Activated effector memory CD4-positive, alpha-beta T cell treated with anti-CD3 and anti-CD28 coated beads, Interleukin-2, amount 50 U/mL, for 16 hours (primary cell): ENCODE data around the gene EFCAB13.

ENCODE experiments used
- DNase-seq: peaks from one replicate; pipeline ENCODE4 v3.0.0-alpha.2; 2020

Gene EFCAB13

DNA sequence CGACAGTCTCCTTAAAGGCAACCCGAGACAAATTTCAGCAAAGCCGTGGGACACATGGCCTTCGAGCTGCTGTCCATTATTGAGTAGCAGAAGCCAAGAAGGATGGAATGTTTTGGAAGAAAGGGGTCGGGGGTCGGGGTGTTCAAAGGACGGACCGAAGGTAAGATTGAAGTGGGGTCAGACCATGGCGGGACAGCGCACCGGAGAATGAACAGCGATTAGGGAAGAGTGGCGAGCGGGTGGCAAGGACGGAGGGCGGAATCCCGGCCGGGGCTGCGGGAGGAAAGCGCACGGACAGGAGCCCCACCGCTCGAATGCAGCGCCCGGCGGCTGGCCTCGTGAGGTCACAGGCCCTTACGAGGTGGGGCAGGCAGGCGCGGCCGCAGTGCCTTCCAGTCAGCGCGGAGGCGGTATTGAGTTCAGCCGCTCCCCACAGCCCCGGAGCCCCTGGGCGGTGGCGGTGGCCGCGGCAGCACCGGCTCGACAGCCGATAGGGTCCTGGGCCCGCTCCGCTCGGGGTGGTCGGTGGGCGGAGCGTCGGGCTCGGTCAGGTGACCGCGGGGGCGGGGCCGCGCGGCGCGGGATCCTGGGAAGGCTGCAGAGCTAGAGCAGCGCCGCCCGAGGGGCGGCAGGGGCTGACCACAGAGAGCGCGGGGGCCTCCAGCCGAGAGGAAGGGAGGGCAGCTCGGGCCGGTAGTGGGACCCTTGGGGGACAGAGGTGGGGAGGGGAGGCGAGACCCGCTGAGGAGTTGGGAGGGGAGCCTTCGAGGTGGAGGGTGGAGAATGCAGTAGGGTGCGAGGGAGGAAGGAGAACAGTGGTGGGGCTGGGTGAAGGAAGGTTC lies at the start of gene EFCAB13:
Gene EFCAB13 (plus strand): TSS at position 574 of the 842 bp plus-strand sequence. CDS start 4,399 bp downstream, outside the sequence.
- peak; percentile 91 for DNase-seq

- DNase-seq, result no peak
Observed at GRCh38 chr17:47274319-47275069, 49.3 kb upstream of the EFCAB13 start.

GRCh38 chr17:47275245-47275984 lies 48.3 kb upstream of the EFCAB13 start:
- no peak for DNase-seq

DNA sequence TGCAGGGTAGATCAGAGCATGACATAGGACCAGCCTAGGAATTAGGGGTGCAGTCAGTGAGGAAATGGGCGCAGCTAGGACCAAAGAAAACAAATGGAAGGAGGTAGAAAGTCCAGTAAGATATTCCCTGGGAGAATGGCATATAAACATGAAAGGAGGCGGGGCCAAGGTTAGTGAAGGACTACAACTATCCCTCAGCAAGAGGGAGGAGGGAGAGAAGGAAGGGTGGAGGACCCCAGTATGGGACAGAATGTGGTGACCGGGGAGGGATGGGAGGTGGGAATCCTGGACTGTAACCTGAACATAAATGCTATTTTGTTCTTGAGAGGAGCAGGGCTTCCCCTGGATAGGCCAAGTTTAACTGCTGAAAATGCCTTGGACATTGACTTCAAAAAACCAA lies 47.3 kb upstream of the EFCAB13 start:
- no peak for DNase-seq

DNA sequence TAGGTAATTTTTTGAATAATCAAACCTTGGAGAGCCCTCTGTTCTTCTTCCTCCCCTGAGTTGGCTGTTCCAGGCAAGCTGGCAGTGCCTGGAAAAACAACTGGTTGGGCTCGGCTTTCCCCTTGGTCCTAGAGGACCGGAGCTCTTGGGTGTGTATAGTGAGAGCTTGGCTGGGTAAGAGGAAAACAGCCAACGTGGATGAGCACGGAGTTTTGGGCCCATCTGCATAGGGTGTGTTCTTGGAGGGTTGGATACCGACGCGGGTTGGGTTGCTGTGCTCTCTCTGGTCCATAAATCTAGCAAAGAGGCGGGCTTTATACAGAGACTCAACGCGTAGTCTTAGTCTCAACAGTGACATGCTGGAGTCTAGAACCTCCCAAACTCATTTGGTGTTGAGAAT lies 46.9 kb upstream of the EFCAB13 start:
- DNase-seq, result no peak

DNA sequence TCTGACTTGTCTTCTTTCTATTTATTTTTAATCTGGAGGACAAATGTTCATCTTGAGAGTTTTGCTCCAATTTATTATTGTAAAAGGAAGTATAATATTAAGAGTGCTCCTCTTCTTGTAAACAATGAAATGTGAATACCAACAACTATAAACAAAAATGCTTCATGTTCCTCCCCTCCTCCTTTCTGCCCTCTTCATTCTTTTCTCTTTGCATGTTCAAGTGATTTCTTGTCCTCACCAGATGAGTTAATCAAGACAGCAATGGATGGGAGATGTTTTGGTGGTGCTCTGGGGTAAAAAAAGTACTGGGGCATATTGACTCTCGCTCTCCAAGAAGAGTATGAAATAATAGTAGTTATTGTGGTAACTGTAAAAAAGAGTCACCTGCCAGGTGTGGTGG lies 45.8 kb upstream of the EFCAB13 start:
- no peak for DNase-seq

DNA sequence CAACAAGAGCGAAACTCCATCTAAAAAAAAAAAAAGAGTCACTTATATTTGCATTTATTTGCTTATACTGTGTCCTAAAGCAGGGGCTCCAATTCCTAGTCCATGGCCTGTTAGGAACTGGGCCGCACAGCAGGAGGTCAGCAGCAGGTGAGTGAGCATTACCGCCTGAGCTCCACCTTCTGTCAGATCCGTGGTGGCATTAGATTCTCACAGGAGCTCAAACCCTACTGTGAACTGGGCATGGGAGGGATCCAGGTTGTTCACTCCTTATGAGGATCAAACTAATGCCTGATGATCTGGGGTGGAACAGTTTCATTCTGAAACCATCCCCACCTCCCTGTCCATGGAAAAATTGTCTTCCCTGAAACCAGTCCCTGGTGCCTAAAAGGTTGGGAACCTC lies 45.2 kb upstream of the EFCAB13 start:
- DNase-seq, result no peak

GRCh38 chr17:47279062-47279801 lies 44.5 kb upstream of the EFCAB13 start:
- no peak for DNase-seq

DNA sequence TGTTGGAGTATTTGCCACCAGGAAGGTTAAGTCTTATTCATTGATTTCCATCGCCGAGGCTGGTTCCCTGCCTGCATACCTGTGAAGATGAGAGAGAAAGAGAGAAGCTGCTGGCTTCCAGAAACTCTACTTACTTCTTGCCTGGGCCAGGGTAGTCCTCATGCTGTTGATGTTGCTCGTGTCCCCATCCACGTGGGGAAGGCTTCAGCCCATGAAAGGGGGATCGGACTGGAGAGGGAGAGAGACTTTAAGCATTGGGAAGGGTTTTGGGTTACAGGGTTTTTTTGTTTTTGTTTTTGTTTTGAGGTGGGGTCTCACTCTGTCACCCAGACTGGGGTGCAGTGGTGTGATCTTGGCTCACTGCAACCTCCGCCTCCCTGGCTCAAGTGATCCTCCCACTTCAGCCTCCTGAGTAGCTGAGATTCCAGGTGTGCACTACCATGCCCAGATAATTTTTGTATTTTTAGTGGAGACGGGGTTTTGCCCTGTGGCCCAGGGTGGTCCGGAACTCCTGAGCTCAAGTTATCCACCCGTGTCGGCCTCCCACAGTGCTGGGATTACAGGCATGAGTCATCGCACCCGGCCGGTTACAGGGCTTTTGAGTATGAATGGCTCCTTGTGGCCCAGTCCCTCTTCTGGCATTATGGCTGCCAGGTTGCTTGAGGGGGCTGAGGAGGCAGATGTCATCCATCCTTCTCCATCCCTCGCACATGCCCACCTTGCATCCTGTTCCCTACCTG lies 43.5 kb upstream of the EFCAB13 start:
- DNase-seq, result no peak

- DNase-seq, result no peak
Observed at GRCh38 chr17:47281216-47281615, 42.5 kb upstream of the EFCAB13 start.

- no peak for DNase-seq
Observed at GRCh38 chr17:47285003-47285402, 38.8 kb upstream of the EFCAB13 start.

DNA sequence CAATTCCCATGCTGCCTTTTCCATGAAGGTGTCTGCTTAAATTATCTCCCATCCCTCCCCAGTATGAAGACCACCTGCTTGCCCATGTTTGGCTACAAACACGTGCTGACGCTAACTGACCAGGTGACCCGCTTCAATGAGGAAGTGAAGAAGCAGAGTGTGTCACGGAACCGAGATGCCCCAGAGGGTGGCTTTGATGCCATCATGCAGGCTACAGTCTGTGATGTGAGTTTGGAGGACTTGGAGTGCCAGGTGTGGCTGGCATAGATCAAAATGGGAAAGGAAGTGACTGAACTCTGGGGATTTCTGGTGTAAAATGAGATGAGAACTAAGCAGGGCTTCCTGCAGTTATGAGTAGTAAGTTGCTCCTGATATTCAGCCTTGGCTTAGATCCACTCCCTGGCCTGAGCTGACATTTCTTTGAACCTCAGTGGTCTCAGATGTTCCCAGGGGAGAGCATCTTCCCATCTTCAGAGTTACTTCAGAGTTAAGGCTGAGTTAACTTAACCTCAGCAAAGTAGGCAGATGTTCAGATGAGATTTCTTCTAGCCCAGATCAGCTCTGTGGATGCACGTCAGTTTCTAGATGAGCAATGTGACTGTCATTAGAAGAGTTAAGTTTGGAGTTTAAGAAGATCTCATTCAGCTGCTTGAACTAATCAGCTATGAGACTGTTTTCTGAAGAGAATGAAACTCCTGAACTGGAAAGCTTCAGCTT lies 37.4 kb upstream of the EFCAB13 start:
- no peak for DNase-seq

- DNase-seq, result no peak
Observed at GRCh38 chr17:47287068-47287467, 36.7 kb upstream of the EFCAB13 start.

- DNase-seq, result no peak
Observed at GRCh38 chr17:47287639-47288038, 36.1 kb upstream of the EFCAB13 start.

- DNase-seq, result no peak
Observed at GRCh38 chr17:47288531-47289116, 35.1 kb upstream of the EFCAB13 start.

- no peak for DNase-seq
Observed at GRCh38 chr17:47289302-47289701, 34.5 kb upstream of the EFCAB13 start.

DNA sequence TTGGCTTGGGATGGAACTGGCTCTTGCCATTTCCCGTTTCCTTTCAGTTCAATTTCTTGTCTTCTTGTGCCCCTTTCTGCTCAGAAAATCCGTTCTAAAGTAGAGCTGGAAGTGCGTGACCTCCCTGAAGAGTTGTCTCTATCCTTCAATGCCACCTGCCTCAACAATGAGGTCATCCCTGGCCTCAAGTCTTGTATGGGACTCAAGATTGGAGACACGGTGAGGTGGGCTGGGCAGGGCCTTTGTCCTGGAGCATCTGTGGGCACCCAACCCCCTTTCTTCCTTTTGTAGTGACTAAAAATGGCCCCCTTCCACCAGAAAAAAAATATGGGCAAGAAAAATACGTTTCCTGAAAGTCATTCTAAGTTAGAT lies 32.9 kb upstream of the EFCAB13 start:
- DNase-seq, result no peak

GRCh38 chr17:47291242-47291873 lies 32.4 kb upstream of the EFCAB13 start:
- DNase-seq, result no peak

GRCh38 chr17:47292206-47292605 lies 31.5 kb upstream of the EFCAB13 start:
- no peak for DNase-seq
